Pancreas (tissue), 10 donors: ENCODE results near the gene BARX2. TPM values are rescaled to one million over a fixed set of nuclear protein-coding genes. Genes with fewer than 3 reads are reported as not detected.

Source experiments
- ATAC-seq, 4 donors: fragments of 200-7000 bp; cut with Tn5 transposase; one replicate each; pipeline versions ENCODE4 v1.8.0 to v1.9.1; 2020; ENCODE audit warnings: mild to moderate bottlenecking in 4 of 4, moderate library complexity in 4 of 4
- DNase-seq, 6 donors: peaks; one replicate each; pipeline ENCODE4 v3.0.0-alpha.2; 2020
- FAIRE-seq: peaks from 2 replicates; lab custom pipeline; 2012; peaks lifted over from hg19 to GRCh38; lab: Jason Lieb, UNC
- H3K27ac ChIP-seq, 4 donors: fragments of 200-600 bp; sonication (generic); 1 replicate in 3 of 4; 2 replicates in 1 of 4; pipeline versions ENCODE4 v1.5.0 to v1.8.0; 2020
- H3K27me3 ChIP-seq, 4 donors: fragments of 200-600 bp; one replicate each; pipeline ENCODE4 v1.8.0; 2021
- H3K36me3 ChIP-seq, 3 donors: fragments of 200-600 bp; sonication (generic) in 1 of 3; one replicate each; pipeline versions ENCODE4 v1.5.0 to v1.8.0; 2020 to 2021
- H3K4me1 ChIP-seq, 3 donors: fragments of 200-600 bp; one replicate each; pipeline ENCODE4 v1.8.0; 2021
- H3K4me3 ChIP-seq, 4 donors: fragments of 200-600 bp; sonication (generic) in 2 of 4; one replicate each; pipeline versions ENCODE4 v1.5.0 to v1.8.0; 2020 to 2021
- H3K9me3 ChIP-seq, 4 donors: fragments of 200-600 bp; one replicate each; pipeline ENCODE4 v1.8.0; 2021
- CTCF ChIP-seq, 4 donors: fragments of 200-600 bp; sonication (generic) in 3 of 4; IDR thresholded peaks; one replicate each; pipeline versions ENCODE4 v1.5.0 to v1.8.0; 2021; ENCODE audit warnings: antibody characterized with exemption in 4 of 4
- WGBS, 2 donors: extraction: QIAGEN DNeasy Blood & Tissue Kit; methylation state at CpG; one replicate each; pipeline ENCODE4 v1.1.7; 2013; 5-methylcytosine and 5-hydroxymethylcytosine counted together
- intact Hi-C, 3 donors: fragments of 100-400 bp; cut with DNase I; formaldehyde crosslinking; loops; one replicate each; pipeline versions ENCODE4 v1.11.1 to v1.14.2; 2022
- polyA plus RNA-seq, 2 donors: library from polyadenylated mRNA; stranded (reverse); fragments of 200-250 nt; gene quantifications; one replicate each; pipeline ENCODE4 v1.2.3, GENCODE V29; 2013
- total RNA-seq, 6 donors: library from RNA; stranded (reverse); fragmentation: NEBNext Ultra II Directional in 4 of 6; extraction: Animal tissue kit (Norgen Biotek cat#: 25700) in 4 of 6; gene quantifications; one replicate each; pipeline versions ENCODE4 v1.2.1 to v1.2.4, GENCODE V29; 2021 to 2023
- donor health status: healthy with polysubstance abuse.
- donor health status: DM: no; HTN: no; CAD: no; lungs with moderate emphysema.
- donor health status: DM: no; HTN: no; CAD: no.
- donor health status: control.
- donor health status: control.
- donor health status: Bipolar disorder and iron deficiency.
- donor health status: DM: yes; HTN: yes; CAD: no.
- donor health status: DM: no; HTN: no; CAD: no.
- donor health status: DM: no; HTN: no; CAD: no.
- donor health status: DM: yes; HTN: yes; CAD: no.

The BARX2 gene
- total and polyA plus RNA-seq, 8 donors = 3.8 to 9.9 (median 5.2) TPM

GRCh38 chr11:129384415-129384814, 8.8 kb downstream of the BARX2 start:
- Histone ChIP-seq H3K27ac (no peak overlapping the region), H3K4me1 (no peaks in the 10 kb centered on the region), H3K27me3 (peaks cover 0 to 3% (median 0%) of the 10 kb centered on the region in 4 donors), H3K36me3 (no peaks in the 10 kb centered on the region), H3K4me3 (no peak overlapping the region), H3K9me3 (no peaks in the 10 kb centered on the region)
- no peak for TF ChIP-seq CTCF (IDR thresholded peaks at IDR 0.05)
- intact Hi-C loops = no loop called here
- FAIRE-seq (no peak), ATAC-seq (no peak), DNase-seq (no peak)
- WGBS, 2 donors = 65 to 79% methylated on average over 3 of the region's 3 CpGs

- peaks cover 0 to 3% (median 0%) of the 10 kb centered on the region in 4 donors for H3K27me3 ChIP-seq
- DNase-seq (no peak), FAIRE-seq (no peak), ATAC-seq (no peak)
- TF ChIP-seq CTCF (IDR thresholded peaks at IDR 0.05) = no peak
- peak overlapping the region in 2 of 4 donors; percentile 69 to 72 for H3K27ac ChIP-seq
- intact Hi-C loops = no loop called here
- H3K36me3 ChIP-seq = no peaks in the 10 kb centered on the region
- H3K4me3 ChIP-seq = no peak overlapping the region
- no peaks in the 10 kb centered on the region for H3K9me3 ChIP-seq
- WGBS, 2 donors = 71 to 82% methylated on average over 2 of the region's 2 CpGs
- H3K4me1 ChIP-seq = no peaks in the 10 kb centered on the region
Observed at GRCh38 chr11:129385801-129386200, 10.2 kb downstream of the BARX2 start.

DNA sequence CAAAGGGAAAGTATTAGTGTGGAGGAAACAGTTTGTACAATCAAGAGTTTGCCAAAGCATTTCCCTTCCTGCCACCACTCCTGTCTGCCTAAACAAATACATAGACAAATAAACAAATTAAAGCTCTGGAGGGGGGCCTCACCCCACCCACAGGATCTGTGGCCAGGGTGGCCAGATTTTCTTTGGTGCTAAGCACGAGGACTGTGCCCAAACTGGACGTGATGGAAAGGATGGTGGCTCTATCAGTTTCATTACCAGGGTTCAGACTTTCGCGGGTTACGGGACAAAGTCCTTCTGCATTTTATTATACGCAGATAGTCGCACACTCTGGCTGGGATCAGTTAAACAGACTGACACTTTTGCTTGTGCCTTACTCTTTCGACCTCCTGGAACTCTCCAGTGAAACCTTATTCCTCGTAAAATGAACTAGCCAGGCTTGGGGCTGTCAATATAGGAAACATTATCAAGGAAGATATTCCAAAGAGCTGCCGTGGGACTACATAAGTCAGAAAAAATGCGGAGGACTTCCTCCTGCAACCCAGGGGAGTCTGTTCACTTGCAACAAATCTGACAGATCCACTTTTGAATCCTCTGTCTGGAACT, 11.2 kb downstream of the BARX2 start:
- Histone ChIP-seq H3K4me3 (no peak overlapping the region), H3K4me1 (no peaks in the 10 kb centered on the region), H3K27me3 (peaks cover 0 to 3% (median 0%) of the 10 kb centered on the region in 4 donors), H3K36me3 (no peaks in the 10 kb centered on the region), H3K9me3 (no peaks in the 10 kb centered on the region), H3K27ac (peak overlapping the region in 3 of 4 donors; percentile 2 to 72 (median 69))
- 13 to 14% methylated on average over 11 of the region's 11 CpGs for WGBS, 2 donors
- FAIRE-seq (no peak), ATAC-seq (peak in 3 of 4 donors; percentile 60 to 72 (median 62)), DNase-seq (no peak)
- no peak for TF ChIP-seq CTCF (IDR thresholded peaks at IDR 0.05)
- intact Hi-C loops = no loop called here

DNA sequence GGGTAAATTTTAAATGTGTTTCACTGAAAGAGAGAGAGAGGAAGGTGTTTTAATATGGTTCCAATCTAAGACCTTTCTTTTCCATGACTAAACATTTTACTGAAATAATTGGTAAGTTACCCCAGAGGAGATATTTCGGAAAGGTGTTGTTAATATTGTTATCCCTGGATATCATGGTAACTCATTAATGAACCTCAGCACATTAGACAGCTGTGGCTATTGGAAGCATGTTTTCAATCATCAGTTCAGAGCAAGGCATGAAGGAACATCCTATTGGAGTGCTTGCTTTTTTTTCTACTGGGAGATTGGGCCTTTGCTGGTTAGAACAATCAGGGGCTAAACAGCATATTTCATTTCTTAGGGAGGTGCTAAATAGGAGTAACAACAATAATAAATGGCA, 11.8 kb downstream of the BARX2 start:
- H3K27me3 ChIP-seq = peaks cover 0 to 3% (median 0%) of the 10 kb centered on the region in 4 donors
- FAIRE-seq (no peak), ATAC-seq (peak in 2 of 4 donors; percentile 18 to 26), DNase-seq (no peak)
- peak overlapping the region in 2 of 4 donors; percentile 69 to 72 for H3K27ac ChIP-seq
- no peaks in the 10 kb centered on the region for H3K4me1 ChIP-seq
- intact Hi-C loops = no loop called here
- H3K4me3 ChIP-seq = no peak overlapping the region
- H3K36me3 ChIP-seq = no peaks in the 10 kb centered on the region
- no peak for TF ChIP-seq CTCF (IDR thresholded peaks at IDR 0.05)
- H3K9me3 ChIP-seq = no peaks in the 10 kb centered on the region
- WGBS, 2 donors = 23 to 30% methylated on average over 1 of the region's 1 CpG

- Histone ChIP-seq H3K27ac (peak overlapping the region in 2 of 4 donors; percentile 69 to 72), H3K27me3 (peaks cover 0 to 3% (median 0%) of the 10 kb centered on the region in 4 donors), H3K4me1 (no peaks in the 10 kb centered on the region), H3K9me3 (no peaks in the 10 kb centered on the region), H3K36me3 (no peaks in the 10 kb centered on the region), H3K4me3 (no peak overlapping the region)
- intact Hi-C loops = no loop called here
- DNase-seq = no peak
- no peak for FAIRE-seq
- ATAC-seq = no peak
- WGBS, 2 donors = 55 to 72% methylated on average over 2 of the region's 2 CpGs
- no peak for TF ChIP-seq CTCF (IDR thresholded peaks at IDR 0.05)
Observed at GRCh38 chr11:129388824-129389223, 13.2 kb downstream of the BARX2 start.
